BE2C (cell line): ENCODE data around the gene BSG.

Experiments used
- DNase-seq: peaks from one replicate; pipeline ENCODE4 v3.0.0-alpha.2; 2020
- H3K27me3 ChIP-seq: fragments of 250-450 bp; sonication (Bioruptor Pico); 2 replicates; pipeline ENCODE4 v1.5.1; 2020; ENCODE audit warnings: mild to moderate bottlenecking
- H3K36me3 ChIP-seq: fragments of 250-450 bp; sonication (Bioruptor Pico); 2 replicates; pipeline ENCODE4 v1.5.1; 2020; ENCODE audit warnings: mild to moderate bottlenecking
- H3K4me1 ChIP-seq: fragments of 250-450 bp; sonication (Bioruptor Pico); 2 replicates; pipeline ENCODE4 v1.5.1; 2020
- H3K4me3 ChIP-seq: 2 replicates; pipeline ENCODE4 v1.5.1; 2011; ENCODE audit warnings: low read depth, low read length
- H3K9me3 ChIP-seq: fragments of 250-450 bp; sonication (Bioruptor Pico); 2 replicates; pipeline ENCODE4 v1.5.1; 2020
- CTCF ChIP-seq: IDR thresholded peaks from 2 replicates; pipeline ENCODE4 v1.5.1; 2012; ENCODE audit warnings: mild to moderate bottlenecking, low read depth, low read length

Gene BSG

DNA sequence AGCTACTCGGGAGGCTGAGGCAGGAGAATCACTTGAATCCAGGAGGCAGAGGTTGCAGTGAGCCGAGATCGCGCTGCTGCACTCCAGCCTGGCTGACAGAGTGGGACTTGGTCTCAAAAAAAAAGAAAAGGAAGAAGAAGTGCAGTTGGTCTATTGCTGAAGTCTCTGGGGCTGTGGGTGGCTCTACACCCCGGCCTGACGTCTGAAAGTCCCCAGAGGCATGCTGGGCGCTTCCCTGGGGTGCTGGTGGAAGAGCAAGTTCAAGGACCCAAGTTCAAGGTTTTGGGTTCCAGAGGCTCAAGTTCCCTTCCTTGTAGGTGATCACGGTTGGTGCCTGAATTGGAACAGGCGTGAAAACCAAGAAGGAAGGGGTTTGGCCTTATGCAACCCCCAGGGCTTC lies 21.1 kb downstream of the BSG start:
- TF ChIP-seq CTCF = no peak
- H3K27me3 ChIP-seq = no peaks in the 10 kb centered on the region
- peaks cover 9% of the 10 kb centered on the region for H3K4me1 ChIP-seq
- no peaks in the 10 kb centered on the region for H3K9me3 ChIP-seq
- no peak for DNase-seq
- H3K36me3 ChIP-seq = no peaks in the 10 kb centered on the region
- H3K4me3 ChIP-seq = no peak overlapping the region

GRCh38 chr19:594265-594870 lies 22.0 kb downstream of the BSG start:
- H3K9me3 ChIP-seq = no peaks in the 10 kb centered on the region
- no peak for TF ChIP-seq CTCF
- no peaks in the 10 kb centered on the region for H3K36me3 ChIP-seq
- no peak overlapping the region for H3K4me3 ChIP-seq
- H3K4me1 ChIP-seq = peaks cover under 1% of the 10 kb centered on the region
- no peaks in the 10 kb centered on the region for H3K27me3 ChIP-seq
- DNase-seq = no peak

- no peak for TF ChIP-seq CTCF
- DNase-seq = no peak
- no peak overlapping the region for H3K4me3 ChIP-seq
- no peaks in the 10 kb centered on the region for H3K27me3 ChIP-seq
- H3K4me1 ChIP-seq = no peaks in the 10 kb centered on the region
- H3K9me3 ChIP-seq = no peaks in the 10 kb centered on the region
- no peaks in the 10 kb centered on the region for H3K36me3 ChIP-seq
Measured at GRCh38 chr19:595326-596262, 23.2 kb downstream of the BSG start.

- Histone ChIP-seq H3K27me3 (no peaks in the 10 kb centered on the region), H3K4me1 (no peaks in the 10 kb centered on the region), H3K36me3 (no peaks in the 10 kb centered on the region; the same call in 1 of the 2 replicates), H3K4me3 (no peak overlapping the region), H3K9me3 (0 out of 2 replicates have a peak, but pooled peaks cover 1% of the 10 kb centered on the region)
- no peak for DNase-seq
- no peak for TF ChIP-seq CTCF
Measured at GRCh38 chr19:596263-596655, 23.9 kb downstream of the BSG start.

DNA sequence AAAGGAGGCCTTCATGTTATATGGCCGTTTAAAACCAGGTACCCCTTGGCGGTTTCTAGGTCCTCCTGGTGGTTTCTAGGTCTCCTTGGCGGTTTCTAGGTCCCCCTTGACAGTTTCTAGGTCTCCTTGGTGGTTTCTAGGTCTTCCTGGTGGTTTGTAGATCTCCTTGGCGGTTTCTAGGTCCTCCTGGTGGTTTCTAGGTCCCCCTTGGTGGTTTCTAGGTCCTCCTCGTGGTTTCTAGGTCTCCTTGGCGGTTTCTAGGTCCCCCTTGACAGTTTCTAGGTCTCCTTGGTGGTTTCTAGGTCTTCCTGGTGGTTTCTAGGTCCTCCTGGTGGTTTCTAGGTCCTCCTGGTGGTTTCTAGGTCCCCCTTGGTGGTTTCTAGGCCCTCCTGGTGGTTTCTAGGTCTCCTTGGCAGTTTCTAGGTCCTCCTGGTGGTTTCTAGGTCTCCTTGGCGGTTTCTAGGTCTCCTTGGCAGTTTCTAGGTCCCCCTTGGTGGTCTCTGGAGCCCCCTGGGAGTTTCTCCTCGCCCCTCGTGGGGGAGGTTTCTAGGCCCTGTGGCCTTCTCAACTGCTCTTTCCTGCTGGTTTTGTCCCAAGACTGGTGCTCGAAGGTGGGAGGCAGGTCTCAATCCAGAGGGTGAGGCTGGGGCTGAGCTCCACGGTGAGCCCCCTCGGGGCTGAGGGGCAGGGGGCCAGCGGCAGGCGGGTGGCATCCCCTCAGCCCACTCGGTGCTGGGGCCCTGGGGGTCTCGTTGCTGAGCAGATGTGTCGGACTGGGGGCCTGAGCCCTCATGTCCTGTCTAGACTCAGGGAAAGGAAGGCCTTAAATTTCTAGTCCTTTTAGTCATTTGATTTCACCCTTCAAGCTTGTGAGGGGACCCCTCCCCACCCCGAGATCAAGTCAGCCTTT lies 25.3 kb downstream of the BSG start:
- Histone ChIP-seq H3K36me3 (no peaks in the 10 kb centered on the region; the same call in 1 of the 2 replicates), H3K9me3 (0 out of 2 replicates have a peak, but pooled peaks cover 2% of the 10 kb centered on the region), H3K4me3 (no peak overlapping the region), H3K4me1 (no peaks in the 10 kb centered on the region), H3K27me3 (no peaks in the 10 kb centered on the region)
- TF ChIP-seq CTCF = no peak
- DNase-seq = no peak
